Measurements from ENCODE around the gene VDAC1. TPM values are rescaled to one million over a fixed set of nuclear protein-coding genes. Genes with fewer than 3 reads are reported as not detected.
"Not testable (repeated sequence)": the region's sequence is repeated elsewhere in the genome, so short reads cannot be mapped to it uniquely, and the experiment has no call there.

Gene VDAC1
- total RNA-seq, 1 experiment from 2014 or later: 317 TPM

DNA sequence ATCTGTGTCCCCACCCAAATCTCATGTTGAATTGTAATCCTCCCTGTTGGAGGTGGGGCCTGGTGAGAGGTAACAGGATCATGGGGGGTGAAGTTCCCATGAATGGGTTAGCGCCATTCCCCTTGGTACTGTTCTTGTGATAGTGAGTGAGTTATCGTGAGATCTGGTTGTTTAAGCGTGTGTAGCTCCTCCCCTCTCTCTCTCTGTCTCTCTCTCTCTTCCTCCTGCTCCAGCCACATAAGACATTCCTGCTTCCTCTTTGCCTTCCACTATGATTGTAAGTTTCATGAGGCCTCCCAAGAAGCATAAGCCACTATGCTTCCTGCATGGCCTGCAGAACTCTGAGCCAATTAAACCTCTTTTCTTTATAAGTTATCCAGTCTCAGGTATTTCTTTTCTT is 65.1 kb downstream of the VDAC1 start:
- Mint-ChIP-seq H3K4me3 (ENCODE audit: unreplicated experiment) (no peak overlapping the region), H3K4me1 (ENCODE audit: low read depth, unreplicated experiment) (peaks cover 7% of the 10 kb centered on the region), H3K27ac (ENCODE audit: unreplicated experiment) (no peak overlapping the region), H3K9me3 (ENCODE audit: unreplicated experiment) (peaks cover 17% of the 10 kb centered on the region), H3K36me3 (ENCODE audit: insufficient read depth, unreplicated experiment) (no peaks in the 10 kb centered on the region), H3K27me3 (ENCODE audit: insufficient read depth, unreplicated experiment) (no peaks in the 10 kb centered on the region)
- Histone ChIP-seq H3K4me3 (ENCODE audit: low read depth, low read length) (no peak overlapping the region), H3K9me3 (no peaks in the 10 kb centered on the region), H3K36me3 (ENCODE audit: control insufficient read depth, insufficient read depth, low read length) (no peaks in the 10 kb centered on the region), H3K27me3 (replicated peaks; ENCODE audit: control insufficient read depth, insufficient read depth, low read length) (no peaks in the 10 kb centered on the region), H3K4me1 (peaks cover 22% of the 10 kb centered on the region)
- no TSS peak for BruUV-seq (replicated peaks)
- intact Hi-C loops (cut with micrococcal nuclease; ENCODE audit: unreplicated experiment): loop anchor here (5.0 kb wide), 2 partner anchors 57 to 387 kb away; no protein-coding TSS in a partner anchor
- TF ChIP-seq CTCF (IDR thresholded peaks at IDR 0.05; ENCODE audit: insufficient read depth in 1 of 2, low read depth in 1 of 2, low read length in 1 of 2, severe bottlenecking in 1 of 2, unreplicated experiment in 1 of 2): no peak
- POLR2A ChIA-PET: no interaction called here
- CTCF ChIA-PET: no interaction called here
- DNase-seq: no peak

DNA sequence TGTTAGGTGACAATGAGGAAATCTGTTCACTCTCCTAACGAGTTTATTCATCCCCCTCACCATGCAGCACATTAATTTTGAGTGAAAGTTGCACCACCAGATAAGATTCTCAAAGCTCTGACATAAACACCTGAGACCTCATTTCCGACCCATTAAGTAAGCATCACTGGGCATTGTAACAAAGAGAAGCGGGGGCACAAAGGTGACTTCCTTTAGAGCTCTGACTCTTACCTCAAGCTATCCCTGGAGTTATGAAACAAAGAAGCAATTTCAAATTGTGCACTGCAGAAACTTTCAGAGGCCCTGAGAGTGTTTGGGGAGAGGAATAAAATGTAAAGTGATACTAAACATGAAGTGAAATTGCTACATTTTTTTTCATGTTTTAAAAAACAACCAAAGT is 65.8 kb downstream of the VDAC1 start:
- H3K27ac Mint-ChIP-seq (ENCODE audit: unreplicated experiment): no peak overlapping the region
- BruUV-seq (replicated peaks): no TSS peak

DNA sequence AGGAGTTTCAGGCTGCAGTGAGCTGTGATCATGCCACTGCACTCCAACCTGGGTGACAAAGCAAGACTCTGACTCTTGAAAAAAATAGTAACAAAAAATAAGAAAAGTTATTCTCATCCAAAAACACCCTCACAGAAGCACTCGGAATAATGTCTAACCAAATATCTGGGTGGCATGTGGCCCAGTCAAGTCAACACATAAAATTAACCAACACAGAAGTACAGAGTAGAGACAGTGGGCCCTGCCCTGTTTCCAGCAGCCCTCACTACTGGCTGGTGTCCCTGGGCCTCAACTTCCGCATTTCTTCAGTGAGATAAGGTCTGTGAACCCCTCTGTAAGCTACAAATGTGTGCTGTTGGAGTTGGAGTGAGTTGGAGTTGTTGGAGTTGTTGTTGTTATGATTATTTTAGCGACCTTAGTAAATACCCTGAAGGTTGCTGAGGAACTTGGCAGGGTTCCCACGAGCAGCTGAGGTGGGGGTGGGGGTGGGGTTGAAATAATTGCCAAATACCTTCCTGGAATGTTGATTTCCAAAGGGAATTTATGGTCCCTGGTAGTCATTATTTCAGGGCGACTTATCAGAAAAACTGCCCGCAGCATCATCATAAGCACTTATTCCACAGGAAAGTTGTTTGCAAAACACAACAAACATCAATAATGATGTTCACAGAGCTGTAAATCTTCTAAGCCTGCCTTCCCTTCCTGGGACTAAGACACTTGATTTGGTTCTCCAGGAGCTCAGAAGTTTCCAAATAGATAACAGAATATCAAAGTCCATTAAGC is 66.5 kb downstream of the VDAC1 start:
- BruUV-seq (replicated peaks): no TSS peak
- no peak for TF ChIP-seq CTCF (IDR thresholded peaks at IDR 0.05; ENCODE audit: insufficient read depth in 1 of 2, low read depth in 1 of 2, low read length in 1 of 2, severe bottlenecking in 1 of 2, unreplicated experiment in 1 of 2)
- peaks cover 22% of the 10 kb centered on the region for H3K4me1 ChIP-seq
- ChIA-PET CTCF (no interaction called here), POLR2A (interaction anchor here (0.8 kb wide), 1 partner anchor 31 kb away, joined by 5 read pairs; no protein-coding TSS in a partner anchor)
- H3K9me3 ChIP-seq: no peaks in the 10 kb centered on the region
- intact Hi-C loops (cut with micrococcal nuclease; ENCODE audit: unreplicated experiment): no loop called here
- H3K4me1 Mint-ChIP-seq (ENCODE audit: low read depth, unreplicated experiment): peaks cover 7% of the 10 kb centered on the region
- peaks cover 17% of the 10 kb centered on the region for H3K9me3 Mint-ChIP-seq (ENCODE audit: unreplicated experiment)
- peak in 1 of 2 experiments; percentile 56 for DNase-seq
- H3K4me3 Mint-ChIP-seq (ENCODE audit: unreplicated experiment): no peak overlapping the region
- H3K4me3 ChIP-seq (ENCODE audit: low read depth, low read length): no peak overlapping the region
- H3K36me3 Mint-ChIP-seq (ENCODE audit: insufficient read depth, unreplicated experiment): no peaks in the 10 kb centered on the region
- H3K36me3 ChIP-seq (ENCODE audit: control insufficient read depth, insufficient read depth, low read length): no peaks in the 10 kb centered on the region
- no peaks in the 10 kb centered on the region for H3K27me3 Mint-ChIP-seq (ENCODE audit: insufficient read depth, unreplicated experiment)
- H3K27ac Mint-ChIP-seq (ENCODE audit: unreplicated experiment): peak overlapping the region; percentile 55
- no peaks in the 10 kb centered on the region for H3K27me3 ChIP-seq (replicated peaks; ENCODE audit: control insufficient read depth, insufficient read depth, low read length)

More for the DNA sequence above, 65.8 kb downstream of the VDAC1 start:
- Mint-ChIP-seq H3K36me3 (ENCODE audit: insufficient read depth, unreplicated experiment) (no peaks in the 10 kb centered on the region), H3K4me1 (ENCODE audit: low read depth, unreplicated experiment) (peaks cover 7% of the 10 kb centered on the region), H3K27me3 (ENCODE audit: insufficient read depth, unreplicated experiment) (no peaks in the 10 kb centered on the region), H3K9me3 (ENCODE audit: unreplicated experiment) (peaks cover 17% of the 10 kb centered on the region), H3K4me3 (ENCODE audit: unreplicated experiment) (no peak overlapping the region)
- no peak for TF ChIP-seq CTCF (IDR thresholded peaks at IDR 0.05; ENCODE audit: insufficient read depth in 1 of 2, low read depth in 1 of 2, low read length in 1 of 2, severe bottlenecking in 1 of 2, unreplicated experiment in 1 of 2)
- peaks cover 22% of the 10 kb centered on the region for H3K4me1 ChIP-seq
- no peak overlapping the region for H3K4me3 ChIP-seq (ENCODE audit: low read depth, low read length)
- no peak for DNase-seq
- POLR2A ChIA-PET: no interaction called here
- H3K9me3 ChIP-seq: no peaks in the 10 kb centered on the region
- intact Hi-C loops (cut with micrococcal nuclease; ENCODE audit: unreplicated experiment): no loop called here
- no peaks in the 10 kb centered on the region for H3K27me3 ChIP-seq (replicated peaks; ENCODE audit: control insufficient read depth, insufficient read depth, low read length)
- CTCF ChIA-PET: no interaction called here
- H3K36me3 ChIP-seq (ENCODE audit: control insufficient read depth, insufficient read depth, low read length): no peaks in the 10 kb centered on the region

- CTCF ChIA-PET; H3K4me3 Mint-ChIP-seq (ENCODE audit: unreplicated experiment); H3K27me3 Mint-ChIP-seq (ENCODE audit: insufficient read depth, unreplicated experiment); H3K36me3 Mint-ChIP-seq (ENCODE audit: insufficient read depth, unreplicated experiment); H3K36me3 ChIP-seq (ENCODE audit: control insufficient read depth, insufficient read depth, low read length); DNase-seq; H3K4me1 Mint-ChIP-seq (ENCODE audit: low read depth, unreplicated experiment); H3K9me3 ChIP-seq; BruUV-seq (replicated peaks); intact Hi-C loops (cut with micrococcal nuclease; ENCODE audit: unreplicated experiment); H3K4me3 ChIP-seq (ENCODE audit: low read depth, low read length); H3K27me3 ChIP-seq (replicated peaks; ENCODE audit: control insufficient read depth, insufficient read depth, low read length): not testable (repeated sequence)
- peaks cover 22% of the 10 kb centered on the region for H3K4me1 ChIP-seq
- Mint-ChIP-seq H3K27ac (ENCODE audit: unreplicated experiment) (peak overlapping the region; percentile 55), H3K9me3 (ENCODE audit: unreplicated experiment) (peaks cover 17% of the 10 kb centered on the region)
- POLR2A ChIA-PET: interaction anchor here (0.8 kb wide), 1 partner anchor 32 kb away, joined by 5 read pairs; no protein-coding TSS in a partner anchor
Measured at GRCh38 chr5:133937628-133938027, 67.1 kb downstream of the VDAC1 start.

All from Caco-2 (cell line).